ENCODE results near the gene IQSEC3.

The IQSEC3 gene

GRCh38 chr12:207804-208203 is 141.2 kb downstream of the IQSEC3 start:
- ATAC-seq (ENCODE audit: insufficient read depth, low read depth) (no peak), DNase-seq (no peak)
- no peak overlapping the region for H3K4me2 ChIP-seq (ENCODE audit: insufficient read depth, low read length)
- no peak overlapping the region for H3K27ac ChIP-seq (ENCODE audit: low read length)
- H3K36me3 ChIP-seq (ENCODE audit: insufficient read depth, low read length), result no peaks in the 10 kb centered on the region
- H3K9ac ChIP-seq (ENCODE audit: low read depth, low read length), result no peak overlapping the region
- H4K20me1 ChIP-seq (ENCODE audit: insufficient read depth, low read length), result no peaks in the 10 kb centered on the region
- H3K27me3 ChIP-seq (ENCODE audit: insufficient read depth, low read length, poor library complexity), result peaks cover 4% of the 10 kb centered on the region
- H3K9me3 ChIP-seq (ENCODE audit: insufficient read depth, low read length, severe bottlenecking), result no peaks in the 10 kb centered on the region
- no peak overlapping the region for H2AFZ ChIP-seq (ENCODE audit: low read depth, low read length)
- no peaks in the 10 kb centered on the region for H3K79me2 ChIP-seq (ENCODE audit: insufficient read depth, low read length)
- H3K4me1 ChIP-seq (ENCODE audit: insufficient read depth, low read length), result no peaks in the 10 kb centered on the region
- TF ChIP-seq CTCF (IDR thresholded peaks at IDR 0.05; ENCODE audit: borderline replicate concordance, extremely low read depth, low read length, poor library complexity, severe bottlenecking) (no peak), EZH2 (IDR thresholded peaks at IDR 0.05; ENCODE audit: borderline replicate concordance, low read depth, low read length, severe bottlenecking) (no peak)
- no peak overlapping the region for H3K4me3 ChIP-seq (ENCODE audit: low read depth in 1 of 2, low read length in 2 of 2)

GRCh38 chr12:208813-209212 is 142.2 kb downstream of the IQSEC3 start:
- no peaks in the 10 kb centered on the region for H3K79me2 ChIP-seq (ENCODE audit: insufficient read depth, low read length)
- H3K36me3 ChIP-seq (ENCODE audit: insufficient read depth, low read length), result no peaks in the 10 kb centered on the region
- H3K27ac ChIP-seq (ENCODE audit: low read length), result no peak overlapping the region
- H4K20me1 ChIP-seq (ENCODE audit: insufficient read depth, low read length), result no peaks in the 10 kb centered on the region
- peaks cover 4% of the 10 kb centered on the region for H3K27me3 ChIP-seq (ENCODE audit: insufficient read depth, low read length, poor library complexity)
- ATAC-seq (ENCODE audit: insufficient read depth, low read depth) (no peak), DNase-seq (no peak)
- no peak overlapping the region for H3K4me2 ChIP-seq (ENCODE audit: insufficient read depth, low read length)
- no peaks in the 10 kb centered on the region for H3K9me3 ChIP-seq (ENCODE audit: insufficient read depth, low read length, severe bottlenecking)
- H2AFZ ChIP-seq (ENCODE audit: low read depth, low read length), result no peak overlapping the region
- H3K4me1 ChIP-seq (ENCODE audit: insufficient read depth, low read length), result no peaks in the 10 kb centered on the region
- TF ChIP-seq EZH2 (IDR thresholded peaks at IDR 0.05; ENCODE audit: borderline replicate concordance, low read depth, low read length, severe bottlenecking) (no peak), CTCF (IDR thresholded peaks at IDR 0.05; ENCODE audit: borderline replicate concordance, extremely low read depth, low read length, poor library complexity, severe bottlenecking) (no peak)
- no peak overlapping the region for H3K9ac ChIP-seq (ENCODE audit: low read depth, low read length)
- no peak overlapping the region for H3K4me3 ChIP-seq (ENCODE audit: low read depth in 1 of 2, low read length in 2 of 2)

GRCh38 chr12:209246-209645 is 142.7 kb downstream of the IQSEC3 start:
- Histone ChIP-seq H3K9ac (ENCODE audit: low read depth, low read length) (no peak overlapping the region), H3K4me1 (ENCODE audit: insufficient read depth, low read length) (no peaks in the 10 kb centered on the region), H3K79me2 (ENCODE audit: insufficient read depth, low read length) (no peaks in the 10 kb centered on the region), H3K9me3 (ENCODE audit: insufficient read depth, low read length, severe bottlenecking) (no peaks in the 10 kb centered on the region), H3K4me3 (ENCODE audit: low read depth in 1 of 2, low read length in 2 of 2) (no peak overlapping the region), H3K27ac (ENCODE audit: low read length) (no peak overlapping the region), H2AFZ (ENCODE audit: low read depth, low read length) (no peak overlapping the region), H4K20me1 (ENCODE audit: insufficient read depth, low read length) (no peaks in the 10 kb centered on the region), H3K27me3 (ENCODE audit: insufficient read depth, low read length, poor library complexity) (peaks cover 4% of the 10 kb centered on the region), H3K4me2 (ENCODE audit: insufficient read depth, low read length) (no peak overlapping the region), H3K36me3 (ENCODE audit: insufficient read depth, low read length) (no peaks in the 10 kb centered on the region)
- ATAC-seq (ENCODE audit: insufficient read depth, low read depth) (no peak), DNase-seq (no peak)
- TF ChIP-seq CTCF (IDR thresholded peaks at IDR 0.05; ENCODE audit: borderline replicate concordance, extremely low read depth, low read length, poor library complexity, severe bottlenecking), result no peak
- TF ChIP-seq EZH2 (IDR thresholded peaks at IDR 0.05; ENCODE audit: borderline replicate concordance, low read depth, low read length, severe bottlenecking), result no peak

- peaks cover 6% of the 10 kb centered on the region for H3K27me3 ChIP-seq (ENCODE audit: insufficient read depth, low read length, poor library complexity)
- ATAC-seq (ENCODE audit: insufficient read depth, low read depth) (no peak), DNase-seq (no peak)
- no peak overlapping the region for H3K4me2 ChIP-seq (ENCODE audit: insufficient read depth, low read length)
- H3K9ac ChIP-seq (ENCODE audit: low read depth, low read length), result no peak overlapping the region
- H3K4me3 ChIP-seq (ENCODE audit: low read depth in 1 of 2, low read length in 2 of 2), result no peak overlapping the region
- H3K27ac ChIP-seq (ENCODE audit: low read length), result no peak overlapping the region
- H3K79me2 ChIP-seq (ENCODE audit: insufficient read depth, low read length), result no peaks in the 10 kb centered on the region
- H2AFZ ChIP-seq (ENCODE audit: low read depth, low read length), result no peak overlapping the region
- no peaks in the 10 kb centered on the region for H3K36me3 ChIP-seq (ENCODE audit: insufficient read depth, low read length)
- no peaks in the 10 kb centered on the region for H3K9me3 ChIP-seq (ENCODE audit: insufficient read depth, low read length, severe bottlenecking)
- H3K4me1 ChIP-seq (ENCODE audit: insufficient read depth, low read length), result no peaks in the 10 kb centered on the region
- TF ChIP-seq EZH2 (IDR thresholded peaks at IDR 0.05; ENCODE audit: borderline replicate concordance, low read depth, low read length, severe bottlenecking) (no peak), CTCF (IDR thresholded peaks at IDR 0.05; ENCODE audit: borderline replicate concordance, extremely low read depth, low read length, poor library complexity, severe bottlenecking) (no peak)
- H4K20me1 ChIP-seq (ENCODE audit: insufficient read depth, low read length), result 0 out of 2 replicates have a peak, but pooled peaks cover 2% of the 10 kb centered on the region
Measured at GRCh38 chr12:209851-210250, 143.3 kb downstream of the IQSEC3 start.

Data from DND-41 (cell line).